RCC 7860 (cell line): ENCODE results near the gene CEMIP2.
"Not testable (repeated sequence)": the region's sequence is repeated elsewhere in the genome, so short reads cannot be mapped to it uniquely, and the experiment has no call there.

ENCODE experiments used
- DNase-seq: peaks from one replicate; pipeline ENCODE4 v3.0.0-alpha.2; 2015; ENCODE audit warnings: low spot score
- FAIRE-seq: peaks from 2 replicates; lab custom pipeline; 2012; peaks lifted over from hg19 to GRCh38; lab: Jason Lieb, UNC

CEMIP2 gene, protein sequence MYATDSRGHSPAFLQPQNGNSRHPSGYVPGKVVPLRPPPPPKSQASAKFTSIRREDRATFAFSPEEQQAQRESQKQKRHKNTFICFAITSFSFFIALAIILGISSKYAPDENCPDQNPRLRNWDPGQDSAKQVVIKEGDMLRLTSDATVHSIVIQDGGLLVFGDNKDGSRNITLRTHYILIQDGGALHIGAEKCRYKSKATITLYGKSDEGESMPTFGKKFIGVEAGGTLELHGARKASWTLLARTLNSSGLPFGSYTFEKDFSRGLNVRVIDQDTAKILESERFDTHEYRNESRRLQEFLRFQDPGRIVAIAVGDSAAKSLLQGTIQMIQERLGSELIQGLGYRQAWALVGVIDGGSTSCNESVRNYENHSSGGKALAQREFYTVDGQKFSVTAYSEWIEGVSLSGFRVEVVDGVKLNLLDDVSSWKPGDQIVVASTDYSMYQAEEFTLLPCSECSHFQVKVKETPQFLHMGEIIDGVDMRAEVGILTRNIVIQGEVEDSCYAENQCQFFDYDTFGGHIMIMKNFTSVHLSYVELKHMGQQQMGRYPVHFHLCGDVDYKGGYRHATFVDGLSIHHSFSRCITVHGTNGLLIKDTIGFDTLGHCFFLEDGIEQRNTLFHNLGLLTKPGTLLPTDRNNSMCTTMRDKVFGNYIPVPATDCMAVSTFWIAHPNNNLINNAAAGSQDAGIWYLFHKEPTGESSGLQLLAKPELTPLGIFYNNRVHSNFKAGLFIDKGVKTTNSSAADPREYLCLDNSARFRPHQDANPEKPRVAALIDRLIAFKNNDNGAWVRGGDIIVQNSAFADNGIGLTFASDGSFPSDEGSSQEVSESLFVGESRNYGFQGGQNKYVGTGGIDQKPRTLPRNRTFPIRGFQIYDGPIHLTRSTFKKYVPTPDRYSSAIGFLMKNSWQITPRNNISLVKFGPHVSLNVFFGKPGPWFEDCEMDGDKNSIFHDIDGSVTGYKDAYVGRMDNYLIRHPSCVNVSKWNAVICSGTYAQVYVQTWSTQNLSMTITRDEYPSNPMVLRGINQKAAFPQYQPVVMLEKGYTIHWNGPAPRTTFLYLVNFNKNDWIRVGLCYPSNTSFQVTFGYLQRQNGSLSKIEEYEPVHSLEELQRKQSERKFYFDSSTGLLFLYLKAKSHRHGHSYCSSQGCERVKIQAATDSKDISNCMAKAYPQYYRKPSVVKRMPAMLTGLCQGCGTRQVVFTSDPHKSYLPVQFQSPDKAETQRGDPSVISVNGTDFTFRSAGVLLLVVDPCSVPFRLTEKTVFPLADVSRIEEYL (N-terminal part only)

DNA sequence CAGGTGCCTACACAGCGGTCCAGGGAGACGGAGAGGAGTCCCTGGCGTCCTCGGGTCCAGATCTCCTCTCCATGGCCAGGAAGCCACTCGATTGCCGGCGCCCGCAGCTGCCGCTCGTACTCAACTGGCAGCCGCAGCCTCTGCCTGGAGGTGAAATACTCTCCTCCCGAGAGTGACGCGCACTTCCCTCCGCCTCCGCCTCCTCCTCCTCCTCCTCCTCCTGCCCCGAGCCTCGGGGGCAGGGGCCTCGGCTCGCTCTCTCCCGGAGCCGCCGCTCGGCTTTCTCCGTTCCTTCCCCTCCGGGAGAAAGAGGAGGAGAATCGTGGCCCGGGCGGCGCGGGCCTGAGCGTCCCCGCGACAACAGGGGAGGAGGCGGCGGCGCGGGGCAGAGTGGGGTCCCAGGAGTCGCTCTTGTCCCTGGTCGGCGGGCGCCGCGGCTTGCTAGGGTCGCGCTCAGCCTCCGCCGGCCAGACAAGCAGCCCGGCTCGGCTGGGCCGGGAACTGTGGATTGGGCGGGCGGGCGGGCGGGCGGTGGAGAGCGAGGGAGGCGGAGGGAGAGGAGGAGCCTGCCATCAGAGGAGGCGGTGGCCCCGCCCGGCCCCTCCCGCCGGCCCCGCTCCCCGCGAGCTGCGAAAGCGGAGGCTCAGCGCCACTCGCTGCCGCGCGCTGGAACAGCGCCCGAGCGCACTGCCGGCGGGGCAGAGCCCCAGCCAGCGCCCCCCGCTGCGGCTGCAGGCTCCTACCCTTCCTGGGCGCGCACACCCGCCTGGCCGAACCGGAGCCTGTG, at the start of gene CEMIP2:
TSS of gene CEMIP2 (minus strand) at position 126 of the 787 bp plus-strand sequence. CDS start 18,140 bp downstream, outside the sequence.
- DNase-seq = peak; percentile 84
- FAIRE-seq = no peak

DNA sequence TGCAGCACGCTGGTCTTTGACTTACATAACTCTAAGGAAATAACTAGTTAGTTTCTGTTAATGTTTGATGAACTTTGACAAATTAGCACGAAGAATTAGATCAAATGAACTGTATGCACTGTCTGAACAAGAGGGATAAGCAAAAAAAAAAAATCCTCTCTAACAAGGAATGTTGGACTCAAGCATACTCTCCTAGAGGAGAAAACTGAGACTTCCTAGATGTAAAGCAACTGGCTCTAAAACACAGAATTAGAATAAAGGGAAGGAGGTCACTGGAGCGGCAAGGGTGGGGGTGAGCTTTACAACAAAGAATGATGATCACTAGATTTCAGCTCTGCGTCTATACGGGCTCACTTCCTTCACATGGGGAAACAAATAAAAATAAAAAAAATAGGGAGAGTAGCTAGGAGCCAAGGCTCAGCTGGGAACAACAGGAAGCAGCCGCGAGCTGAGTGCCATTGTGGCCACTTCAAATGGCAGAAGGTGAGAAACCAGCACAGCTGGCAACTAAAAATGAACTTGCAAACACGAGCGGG, 48.7 kb upstream of the CEMIP2 start:
- FAIRE-seq (no peak), DNase-seq (no peak)

DNA sequence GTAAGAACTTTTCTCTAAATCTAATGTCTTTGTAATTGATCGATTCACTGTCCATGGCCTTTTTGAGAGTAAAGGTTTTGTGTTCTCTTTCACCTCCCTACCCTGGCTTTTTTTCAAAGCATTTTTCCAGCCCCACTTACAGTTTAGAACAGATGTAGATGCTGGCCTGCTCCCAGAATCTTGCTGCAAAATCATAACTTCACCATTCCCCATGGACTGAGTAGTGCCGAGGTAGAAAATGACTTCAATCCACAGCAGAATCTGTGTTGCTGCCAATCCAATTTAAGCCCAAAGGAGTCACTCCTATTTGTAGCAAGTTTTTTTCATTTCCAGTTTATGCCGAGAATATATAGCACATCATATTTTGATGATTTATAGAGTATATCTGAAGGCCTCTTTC, 46.5 kb upstream of the CEMIP2 start:
- DNase-seq (no peak), FAIRE-seq (no peak)

GRCh38 chr9:71814226-71814625, 45.9 kb upstream of the CEMIP2 start:
- FAIRE-seq (no peak), DNase-seq (no peak)

GRCh38 chr9:71812385-71812784, 44.1 kb upstream of the CEMIP2 start:
- DNase-seq (no peak), FAIRE-seq (no peak)

DNA sequence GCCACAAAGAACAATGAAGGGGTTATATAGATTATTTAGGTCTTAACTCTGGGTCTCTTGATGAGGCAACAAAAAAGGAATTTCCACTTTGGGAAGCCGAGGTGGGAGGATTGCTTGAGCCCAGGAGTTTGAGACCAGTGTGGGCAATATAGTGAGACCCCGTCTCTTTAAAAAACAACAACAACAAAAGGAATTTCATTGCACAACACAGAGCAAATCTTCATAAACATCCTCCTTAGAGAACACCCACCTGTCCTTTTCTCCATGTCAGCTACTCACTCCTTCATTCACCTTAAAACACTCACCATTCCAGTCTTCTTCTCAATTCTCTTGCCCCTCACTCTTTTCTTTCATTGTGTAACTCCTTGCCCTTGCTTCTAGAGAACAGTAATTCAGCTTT, 39.8 kb upstream of the CEMIP2 start:
- FAIRE-seq = no peak

DNA sequence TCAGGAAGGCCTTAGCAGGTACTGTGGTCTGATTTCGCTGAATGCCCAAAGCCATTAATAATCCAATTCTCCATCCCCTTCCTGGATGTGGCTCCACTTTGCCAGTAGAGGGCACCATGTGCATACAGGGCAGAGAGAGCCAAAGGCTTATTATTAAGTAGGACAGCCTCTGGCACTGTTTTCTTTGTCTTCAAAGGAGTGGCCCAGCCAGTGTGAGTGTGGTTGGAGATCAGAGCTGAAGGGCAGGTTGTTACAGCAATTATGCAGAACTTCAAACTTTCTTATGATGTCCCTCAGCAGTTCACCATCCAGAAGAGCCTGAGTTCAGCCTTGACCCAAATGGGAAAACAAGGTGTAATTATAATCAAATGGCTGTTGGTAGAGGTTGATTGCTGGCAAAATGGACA, 38.6 kb upstream of the CEMIP2 start:
- FAIRE-seq (peak; percentile 81), DNase-seq (peak; percentile 58)

More for the DNA sequence above, 39.8 kb upstream of the CEMIP2 start:
- DNase-seq = no peak

GRCh38 chr9:71805096-71805495, 36.8 kb upstream of the CEMIP2 start:
- FAIRE-seq = not testable (repeated sequence)

GRCh38 chr9:71801826-71802225, 33.5 kb upstream of the CEMIP2 start:
- FAIRE-seq (no peak), DNase-seq (no peak)

More at GRCh38 chr9:71805096-71805495, 36.8 kb upstream of the CEMIP2 start:
- not testable (repeated sequence) for DNase-seq

- FAIRE-seq (peak; percentile 88), DNase-seq (peak; percentile 71)
These were observed 29.0 kb upstream of the CEMIP2 start for GRCh38 chr9:71797266-71797665.

DNA sequence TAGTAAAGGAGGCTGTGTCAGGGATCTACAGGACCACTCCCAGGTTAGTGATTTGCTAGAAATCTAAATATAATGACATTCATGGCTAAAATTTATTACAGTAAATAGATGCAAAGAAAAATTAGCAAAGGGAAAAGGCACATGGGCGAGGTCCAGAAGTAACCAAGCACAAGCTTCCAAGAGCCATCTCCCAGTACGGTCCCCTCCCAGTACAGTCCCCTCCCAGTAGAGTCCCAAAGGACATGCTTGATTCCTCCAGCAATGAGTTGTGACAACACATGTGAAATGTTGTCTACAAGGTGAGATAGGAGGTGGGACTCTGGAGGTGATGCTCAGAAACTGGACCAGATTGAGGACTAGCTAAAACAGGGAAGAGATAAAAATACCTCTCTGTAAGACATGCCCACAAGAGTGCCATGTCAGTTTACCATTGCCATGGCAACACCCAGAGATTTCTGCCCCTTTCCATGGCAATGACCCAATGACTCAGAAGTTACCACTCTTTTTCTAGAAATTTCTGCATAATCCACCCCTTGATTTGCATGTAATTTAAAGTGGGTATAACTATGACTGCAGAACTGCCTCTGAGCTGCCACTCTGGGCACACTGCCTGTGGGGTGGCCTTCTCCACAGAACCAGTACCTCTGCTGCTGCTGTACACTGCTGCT, 27.9 kb upstream of the CEMIP2 start:
- peak; percentile 46 for DNase-seq

DNA sequence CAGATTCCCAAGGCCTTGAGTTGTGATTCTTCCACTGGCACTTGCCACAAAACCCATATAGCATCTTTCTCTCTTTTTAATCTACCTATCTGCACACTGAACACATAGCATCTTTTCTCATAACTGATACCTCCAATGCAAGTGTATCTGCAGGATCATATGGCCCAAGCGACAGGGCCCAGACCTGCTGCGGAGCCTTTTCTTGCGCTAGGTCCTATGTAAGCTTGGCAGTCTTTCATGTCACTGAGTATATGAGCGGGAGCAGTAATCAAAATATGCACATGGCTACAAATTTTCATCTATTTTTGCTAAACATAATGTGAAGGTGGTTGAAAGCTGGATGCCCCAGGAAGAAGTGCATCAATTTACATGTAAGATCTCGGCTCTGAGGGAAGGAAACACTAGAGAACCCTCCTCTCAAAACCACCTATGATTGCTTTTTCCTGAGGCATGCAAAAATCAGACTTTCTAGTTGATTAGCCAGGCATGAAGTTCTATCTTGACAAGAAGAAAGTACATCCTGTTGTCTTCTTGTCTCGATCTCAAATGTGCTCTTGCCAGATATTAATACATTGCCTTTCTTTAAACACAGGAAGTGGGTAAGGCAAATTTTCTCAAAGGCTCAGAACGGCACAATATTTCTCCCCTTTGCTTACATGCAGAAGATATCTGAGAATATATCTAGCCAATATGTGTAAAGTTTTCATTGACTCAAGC, 26.9 kb upstream of the CEMIP2 start:
- peak; percentile 94 for FAIRE-seq
- peak; percentile 63 for DNase-seq

More for the DNA sequence above, 27.9 kb upstream of the CEMIP2 start:
- FAIRE-seq = no peak

DNA sequence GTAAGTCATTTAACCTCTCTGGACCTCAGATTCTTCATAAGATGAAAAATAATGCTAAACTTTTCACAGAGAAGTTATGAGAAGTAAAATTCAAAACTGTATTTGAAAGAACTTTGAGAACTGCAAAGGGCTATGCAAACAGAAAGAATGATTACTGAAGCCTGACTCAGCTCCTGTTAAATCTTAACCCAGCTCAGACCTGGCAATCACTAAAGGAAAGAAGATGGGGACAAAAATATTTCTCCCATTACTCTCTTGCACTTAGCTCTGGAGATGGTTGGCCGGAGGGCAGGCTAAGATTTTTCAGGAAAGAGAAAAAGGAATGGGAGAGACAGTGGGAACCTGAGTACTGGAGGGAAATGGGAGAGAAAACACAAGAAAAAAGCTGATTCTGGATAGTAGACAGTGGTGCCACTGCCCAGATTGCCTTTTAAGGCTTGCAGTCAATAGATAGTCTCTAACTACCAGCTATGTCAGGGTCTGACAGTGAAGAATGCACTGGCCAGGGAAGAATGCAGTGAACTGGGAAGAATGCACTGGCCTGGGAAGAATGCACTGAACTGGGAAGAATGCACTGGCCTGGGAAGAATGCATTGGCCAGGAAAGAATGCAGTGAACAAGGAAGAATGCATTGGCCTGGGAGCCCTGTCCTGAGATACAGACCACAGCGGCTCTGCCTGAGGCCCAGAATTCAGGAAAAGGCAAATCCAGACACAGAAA, 25.2 kb upstream of the CEMIP2 start:
- peak; percentile 90 for DNase-seq
- peak; percentile 97 for FAIRE-seq

DNA sequence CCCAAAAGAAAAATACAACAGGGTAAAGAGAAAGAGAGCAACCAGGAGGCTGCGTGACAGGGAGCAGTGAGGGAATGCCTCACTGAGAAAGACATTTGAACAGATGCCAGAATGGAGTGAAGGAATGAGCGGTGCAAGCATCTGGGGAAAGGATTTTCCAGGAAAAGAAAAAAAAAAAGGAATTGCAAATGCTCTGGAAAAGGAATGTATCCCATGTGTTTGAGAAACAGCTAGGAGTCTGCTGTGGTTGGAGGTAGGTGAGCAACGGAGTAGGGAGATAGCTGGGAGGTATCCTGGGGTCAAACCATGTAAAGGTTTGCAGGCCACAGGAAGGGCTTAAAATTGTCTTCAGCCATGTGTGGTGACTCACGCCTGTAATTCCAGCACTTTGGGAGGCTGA, 23.6 kb upstream of the CEMIP2 start:
- FAIRE-seq = peak; percentile 92
- peak; percentile 73 for DNase-seq

DNA sequence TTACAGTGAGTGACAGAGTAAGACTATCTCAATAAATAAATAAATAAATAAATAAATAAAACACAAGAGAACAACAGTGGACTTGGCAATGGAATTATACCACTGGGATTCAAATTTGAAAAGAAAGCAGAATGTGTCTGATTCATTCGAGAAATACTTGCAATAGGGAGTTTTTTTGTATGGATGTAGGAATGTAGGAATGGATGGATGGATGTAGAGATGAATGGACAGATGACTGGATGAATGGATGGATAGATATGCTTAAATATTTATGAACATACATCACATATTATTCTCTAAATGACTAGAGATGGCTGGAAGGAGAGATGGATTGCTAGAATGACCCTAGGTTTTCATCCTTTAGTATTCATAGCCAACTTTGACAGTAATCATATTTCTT, 22.0 kb upstream of the CEMIP2 start:
- DNase-seq = no peak
- no peak for FAIRE-seq

GRCh38 chr9:71783120-71783523, 14.8 kb upstream of the CEMIP2 start:
- FAIRE-seq = no peak

DNA sequence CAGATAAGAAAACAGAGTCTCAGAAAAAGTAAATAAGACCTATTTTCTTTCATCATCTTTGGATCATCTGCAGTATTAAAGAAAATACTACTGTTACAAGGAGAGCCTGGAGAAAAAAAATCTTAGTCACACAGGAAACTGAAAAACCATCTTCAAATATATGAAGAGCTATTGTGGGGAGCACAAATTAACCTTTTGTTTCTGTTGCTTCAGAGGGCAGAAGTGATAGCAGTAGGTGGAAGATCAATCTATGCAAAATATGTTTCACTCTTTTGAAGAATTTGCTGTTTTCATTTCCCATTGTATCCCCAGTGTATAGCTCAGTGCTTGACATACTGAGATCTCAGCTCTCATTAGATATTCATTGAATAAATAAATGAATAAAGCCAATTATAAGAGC, 13.1 kb upstream of the CEMIP2 start:
- FAIRE-seq = no peak

More at GRCh38 chr9:71783120-71783523, 14.8 kb upstream of the CEMIP2 start:
- peak; percentile 45 for DNase-seq

GRCh38 chr9:71780953-71781352, 12.6 kb upstream of the CEMIP2 start:
- DNase-seq = no peak
- no peak for FAIRE-seq

More for the DNA sequence above, 13.1 kb upstream of the CEMIP2 start:
- no peak for DNase-seq
